ENCODE results near the gene ULBP1.
A peak's percentile ranks its signal among the peaks of the same experiment; 100 is the strongest.
"Not testable (repeated sequence)": the region's sequence is repeated elsewhere in the genome, so short reads cannot be mapped to it uniquely, and the experiment has no call there.

Gene ULBP1

DNA sequence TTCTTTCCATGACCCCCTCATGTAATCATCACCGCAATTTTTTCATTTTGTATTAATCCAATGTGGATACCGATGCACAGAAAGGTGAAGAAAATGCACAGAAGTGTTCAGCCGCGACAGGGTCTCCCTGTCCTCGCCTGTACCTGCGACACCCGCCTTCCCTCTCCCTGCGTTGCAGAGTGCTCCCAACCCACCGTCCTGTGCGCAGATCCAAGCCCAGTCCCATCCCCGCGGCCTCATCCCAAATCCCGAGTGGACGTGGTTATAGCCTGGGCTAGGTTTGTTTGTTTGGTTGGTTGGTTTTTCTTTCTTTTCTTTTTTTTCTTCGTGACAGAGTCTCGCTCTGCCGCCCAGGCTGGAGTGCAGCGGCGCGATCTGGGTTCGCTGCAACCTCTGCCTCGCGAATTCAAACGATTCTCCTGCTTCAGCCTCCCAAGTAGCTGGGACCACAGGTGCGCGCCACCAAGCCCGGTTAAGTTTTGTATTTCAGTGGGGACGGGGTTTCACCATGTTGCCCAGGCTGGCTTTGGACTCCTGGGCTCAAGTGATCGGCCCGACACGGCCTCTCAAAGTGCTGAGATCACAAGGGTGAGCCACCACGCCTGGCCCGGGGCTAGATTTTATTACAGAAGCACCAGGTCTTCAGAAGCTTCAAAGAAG is 40.3 kb upstream of the ULBP1 start:
- peaks cover 77% of the 10 kb centered on the region for H3K27me3 ChIP-seq (ENCODE audit: control insufficient read depth, insufficient read depth, low read length, poor library complexity, severe bottlenecking)

DNA sequence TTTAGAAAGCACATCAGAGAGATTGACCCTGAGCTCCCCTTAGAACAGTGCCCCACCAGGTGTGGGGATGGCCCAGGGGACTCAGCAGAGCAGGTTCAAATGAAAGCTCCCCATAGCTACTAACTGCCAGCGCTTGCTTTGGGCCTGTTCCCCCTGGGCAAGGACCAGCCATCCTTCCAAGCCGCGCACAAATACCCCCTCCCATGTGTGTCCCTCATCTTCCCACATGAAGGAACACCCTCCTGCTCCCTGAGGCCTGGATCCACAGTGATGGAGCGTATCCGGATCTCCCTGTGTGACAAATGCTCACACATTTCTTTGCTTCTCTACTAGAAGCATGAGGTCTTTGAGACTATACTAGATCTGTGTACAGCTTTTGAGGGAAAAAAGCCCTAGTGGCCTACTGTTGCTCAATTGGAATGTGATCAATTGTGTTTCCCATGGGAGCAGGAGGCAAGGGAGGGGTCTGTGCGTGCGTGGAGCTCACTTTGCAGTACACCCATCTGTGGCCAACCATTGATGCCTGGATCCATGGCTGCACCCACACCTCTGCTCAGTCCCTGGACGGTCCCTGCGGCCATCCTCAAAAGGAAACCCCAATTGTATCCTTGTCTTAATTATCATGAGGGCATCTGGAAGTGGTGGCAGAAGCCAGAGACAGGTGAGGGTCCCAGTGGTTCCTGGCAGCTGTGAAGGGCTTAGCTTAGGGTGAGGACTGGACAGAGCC is 39.4 kb upstream of the ULBP1 start:
- H3K4me3 ChIP-seq (ENCODE audit: insufficient read depth, low read depth, low read length): no peak overlapping the region
- no peaks in the 10 kb centered on the region for H3K9me3 ChIP-seq (ENCODE audit: control insufficient read depth, low read length)
- no peaks in the 10 kb centered on the region for H3K36me3 ChIP-seq (ENCODE audit: control insufficient read depth, insufficient read depth, low read length)
- WGBS, 2 experiments: 56 to 63% methylated on average over 9 of the region's 9 CpGs
- H3K27me3 ChIP-seq (ENCODE audit: control insufficient read depth, insufficient read depth, low read length, poor library complexity, severe bottlenecking): peaks cover 79% of the 10 kb centered on the region
- H3K4me1 ChIP-seq (ENCODE audit: control insufficient read depth, insufficient read depth, low read length): peaks cover 9% of the 10 kb centered on the region
- H3K27ac ChIP-seq (ENCODE audit: insufficient read depth, low read depth, low read length, poor library complexity, severe bottlenecking): no peak overlapping the region

More for the DNA sequence above, 40.3 kb upstream of the ULBP1 start:
- Histone ChIP-seq H3K9me3 (ENCODE audit: control insufficient read depth, low read length) (no peaks in the 10 kb centered on the region), H3K4me3 (ENCODE audit: insufficient read depth, low read depth, low read length) (peak overlapping the region; percentile 41), H3K36me3 (ENCODE audit: control insufficient read depth, insufficient read depth, low read length) (no peaks in the 10 kb centered on the region), H3K27ac (ENCODE audit: insufficient read depth, low read depth, low read length, poor library complexity, severe bottlenecking) (no peak overlapping the region), H3K4me1 (ENCODE audit: control insufficient read depth, insufficient read depth, low read length) (peaks cover 9% of the 10 kb centered on the region)
- 22 to 23% methylated on average over 33 of the region's 33 CpGs for WGBS, 2 experiments

DNA sequence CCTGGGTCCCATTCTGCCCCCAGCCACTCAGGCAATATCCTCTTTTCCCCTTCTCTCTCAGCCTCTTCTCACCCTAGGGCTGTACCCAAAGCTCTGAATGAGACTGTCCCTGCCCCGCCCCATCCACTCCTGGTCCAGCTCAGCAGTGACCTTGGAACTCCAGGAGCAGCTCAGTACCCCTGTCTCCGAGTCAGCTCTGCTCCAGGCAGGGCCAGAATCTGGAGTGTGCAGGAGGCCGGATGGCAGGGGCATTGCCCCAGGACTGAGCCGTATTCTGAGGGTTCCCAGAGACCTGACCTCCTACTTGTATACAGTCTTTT is 38.9 kb upstream of the ULBP1 start:
- WGBS, 2 experiments: 72 to 78% methylated on average over 4 of the region's 4 CpGs
- H3K4me3 ChIP-seq (ENCODE audit: insufficient read depth, low read depth, low read length): no peak overlapping the region

DNA sequence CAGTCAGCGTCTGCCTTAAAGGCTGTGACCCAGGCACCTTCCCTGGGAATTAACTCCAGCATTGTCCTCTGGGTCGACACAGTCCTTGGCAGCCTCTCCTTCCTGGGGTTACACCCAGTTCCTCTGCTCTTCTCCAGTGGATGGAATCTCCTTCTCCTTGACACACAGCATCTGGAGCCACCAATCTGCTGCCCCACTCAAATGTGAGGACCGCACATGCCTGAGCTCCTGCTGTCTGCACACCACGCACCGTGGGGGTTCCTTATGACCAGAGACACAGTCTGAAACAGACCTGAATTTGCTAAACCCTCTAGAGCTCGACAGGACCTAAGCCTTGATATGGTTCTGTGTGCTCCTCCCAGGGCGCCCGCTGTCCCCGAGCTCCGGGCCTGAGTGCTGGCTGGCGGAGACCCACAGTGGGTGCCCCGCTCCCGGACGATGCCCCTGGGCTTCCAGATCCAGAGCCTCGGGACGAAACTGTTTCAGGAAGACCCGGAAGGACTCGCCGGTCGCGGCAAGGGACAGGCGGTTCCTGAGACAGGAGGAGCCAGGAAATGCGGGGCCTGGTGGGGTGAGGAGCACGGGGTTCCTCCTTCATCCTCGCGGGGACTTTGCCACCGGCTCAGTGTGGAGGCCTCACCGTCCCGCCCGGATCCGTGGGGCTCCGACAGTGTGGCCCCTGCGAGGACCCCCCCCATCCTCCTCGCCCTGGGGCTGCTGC is 38.3 kb upstream of the ULBP1 start:
- H3K4me3 ChIP-seq (ENCODE audit: insufficient read depth, low read depth, low read length): peak overlapping the region; percentile 43
- 11 to 13% methylated on average over 34 of the region's 34 CpGs for WGBS, 2 experiments

More for the DNA sequence above, 38.9 kb upstream of the ULBP1 start:
- H3K36me3 ChIP-seq (ENCODE audit: control insufficient read depth, insufficient read depth, low read length): no peaks in the 10 kb centered on the region
- H3K27ac ChIP-seq (ENCODE audit: insufficient read depth, low read depth, low read length, poor library complexity, severe bottlenecking): no peak overlapping the region
- H3K27me3 ChIP-seq (ENCODE audit: control insufficient read depth, insufficient read depth, low read length, poor library complexity, severe bottlenecking): peaks cover 81% of the 10 kb centered on the region
- no peaks in the 10 kb centered on the region for H3K9me3 ChIP-seq (ENCODE audit: control insufficient read depth, low read length)
- peaks cover 9% of the 10 kb centered on the region for H3K4me1 ChIP-seq (ENCODE audit: control insufficient read depth, insufficient read depth, low read length)

DNA sequence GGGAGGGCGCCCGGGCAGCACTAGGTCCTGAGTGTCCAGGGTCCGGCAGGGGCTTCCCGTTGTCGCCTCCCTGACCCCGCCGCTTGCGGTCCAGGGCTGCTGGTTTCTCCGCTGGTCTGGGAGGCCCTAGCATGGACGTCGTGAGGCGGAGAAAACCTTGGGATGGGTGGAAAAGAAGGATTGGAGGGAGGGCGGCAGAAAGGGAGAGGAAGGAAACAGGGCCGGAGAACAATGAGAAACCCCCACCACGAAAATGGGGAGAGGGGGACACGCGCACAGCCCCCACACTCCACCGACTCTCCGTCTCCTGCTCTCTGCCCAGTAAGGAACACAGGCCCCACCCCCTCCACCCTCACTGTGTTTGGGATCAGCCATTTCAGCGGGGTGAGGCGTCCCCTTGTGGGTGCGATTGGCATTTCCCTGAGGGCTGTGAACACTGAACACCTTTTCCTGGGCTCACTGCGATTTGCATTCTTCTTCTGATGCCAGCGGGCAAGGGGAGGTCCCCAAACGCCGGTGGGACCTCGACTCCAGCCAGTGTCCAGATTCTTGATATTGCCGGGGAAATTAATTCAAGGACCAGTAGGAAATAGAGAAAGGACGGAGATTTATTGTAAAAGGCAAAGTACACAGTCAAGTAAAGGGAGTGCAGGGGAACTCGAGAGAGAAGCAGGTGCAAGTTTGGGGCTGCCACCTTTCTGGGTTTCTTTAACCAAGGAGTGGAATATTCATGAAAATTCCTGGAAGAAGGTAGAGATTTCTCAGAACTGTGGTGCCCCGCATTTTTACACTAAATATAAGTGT is 37.6 kb upstream of the ULBP1 start:
- Histone ChIP-seq H3K27me3 (ENCODE audit: control insufficient read depth, insufficient read depth, low read length, poor library complexity, severe bottlenecking) (peaks cover 81% of the 10 kb centered on the region), H3K9me3 (ENCODE audit: control insufficient read depth, low read length) (no peaks in the 10 kb centered on the region), H3K4me1 (ENCODE audit: control insufficient read depth, insufficient read depth, low read length) (peaks cover 9% of the 10 kb centered on the region), H3K4me3 (ENCODE audit: insufficient read depth, low read depth, low read length) (peak overlapping the region; percentile 43), H3K36me3 (ENCODE audit: control insufficient read depth, insufficient read depth, low read length) (no peaks in the 10 kb centered on the region), H3K27ac (ENCODE audit: insufficient read depth, low read depth, low read length, poor library complexity, severe bottlenecking) (no peak overlapping the region)
- WGBS, 2 experiments: 5 to 6% methylated on average over 31 of the region's 31 CpGs

More for the DNA sequence above, 38.3 kb upstream of the ULBP1 start:
- Histone ChIP-seq H3K36me3 (ENCODE audit: control insufficient read depth, insufficient read depth, low read length) (no peaks in the 10 kb centered on the region), H3K4me1 (ENCODE audit: control insufficient read depth, insufficient read depth, low read length) (peaks cover 9% of the 10 kb centered on the region), H3K9me3 (ENCODE audit: control insufficient read depth, low read length) (no peaks in the 10 kb centered on the region), H3K27ac (ENCODE audit: insufficient read depth, low read depth, low read length, poor library complexity, severe bottlenecking) (no peak overlapping the region), H3K27me3 (ENCODE audit: control insufficient read depth, insufficient read depth, low read length, poor library complexity, severe bottlenecking) (peaks cover 81% of the 10 kb centered on the region)

DNA sequence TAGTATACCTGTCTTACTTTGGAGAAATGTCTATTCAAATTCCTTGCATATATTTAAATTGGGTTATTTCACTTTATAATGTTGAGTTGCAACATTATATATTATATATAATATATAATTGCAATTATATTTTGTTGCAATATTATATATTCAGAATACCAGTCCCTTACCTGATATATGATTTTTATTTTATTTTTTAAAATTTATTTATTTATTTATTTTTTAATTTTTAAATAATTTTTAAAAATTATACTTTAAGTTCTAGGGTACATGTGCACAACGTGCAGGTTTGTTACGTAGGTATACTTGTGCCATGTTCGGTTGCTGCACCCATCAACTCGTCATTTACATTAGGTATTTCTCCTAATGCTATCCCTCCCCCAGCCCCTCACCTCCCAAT is 36.7 kb upstream of the ULBP1 start:
- not testable (repeated sequence) for H3K4me1 ChIP-seq (ENCODE audit: control insufficient read depth, insufficient read depth, low read length); H3K9me3 ChIP-seq (ENCODE audit: control insufficient read depth, low read length); H3K4me3 ChIP-seq (ENCODE audit: insufficient read depth, low read depth, low read length); H3K36me3 ChIP-seq (ENCODE audit: control insufficient read depth, insufficient read depth, low read length); H3K27ac ChIP-seq (ENCODE audit: insufficient read depth, low read depth, low read length, poor library complexity, severe bottlenecking)
- WGBS, 2 experiments: 83 to 84% methylated on average over 4 of the region's 4 CpGs
- H3K27me3 ChIP-seq (ENCODE audit: control insufficient read depth, insufficient read depth, low read length, poor library complexity, severe bottlenecking): peaks cover 81% of the 10 kb centered on the region

DNA sequence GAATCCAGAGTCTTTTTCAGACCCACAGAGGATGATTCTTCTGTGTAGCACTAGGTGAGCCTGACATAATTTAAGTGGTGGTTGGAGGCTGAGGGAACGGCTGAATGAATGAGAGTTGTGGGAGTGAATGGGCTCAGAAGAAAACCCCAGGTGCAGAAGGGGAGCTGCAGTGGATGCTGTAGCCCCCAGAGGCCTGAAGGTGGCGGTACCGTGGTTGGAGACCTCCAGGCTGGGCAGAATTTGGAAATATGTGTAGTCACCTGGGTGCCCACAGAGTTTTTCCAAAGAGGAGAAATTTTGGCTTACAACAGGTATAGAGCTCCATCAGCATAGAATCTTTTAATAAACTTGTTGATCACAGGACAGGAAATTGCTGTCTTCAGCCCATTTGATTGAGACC is 34.3 kb upstream of the ULBP1 start:
- Histone ChIP-seq H3K36me3 (ENCODE audit: control insufficient read depth, insufficient read depth, low read length) (no peaks in the 10 kb centered on the region), H3K27me3 (ENCODE audit: control insufficient read depth, insufficient read depth, low read length, poor library complexity, severe bottlenecking) (peaks cover 80% of the 10 kb centered on the region), H3K27ac (ENCODE audit: insufficient read depth, low read depth, low read length, poor library complexity, severe bottlenecking) (no peak overlapping the region), H3K4me1 (ENCODE audit: control insufficient read depth, insufficient read depth, low read length) (peaks cover 5% of the 10 kb centered on the region), H3K4me3 (ENCODE audit: insufficient read depth, low read depth, low read length) (no peak overlapping the region), H3K9me3 (ENCODE audit: control insufficient read depth, low read length) (no peaks in the 10 kb centered on the region)
- WGBS, 2 experiments: 10% methylated on average over 3 of the region's 3 CpGs

DNA sequence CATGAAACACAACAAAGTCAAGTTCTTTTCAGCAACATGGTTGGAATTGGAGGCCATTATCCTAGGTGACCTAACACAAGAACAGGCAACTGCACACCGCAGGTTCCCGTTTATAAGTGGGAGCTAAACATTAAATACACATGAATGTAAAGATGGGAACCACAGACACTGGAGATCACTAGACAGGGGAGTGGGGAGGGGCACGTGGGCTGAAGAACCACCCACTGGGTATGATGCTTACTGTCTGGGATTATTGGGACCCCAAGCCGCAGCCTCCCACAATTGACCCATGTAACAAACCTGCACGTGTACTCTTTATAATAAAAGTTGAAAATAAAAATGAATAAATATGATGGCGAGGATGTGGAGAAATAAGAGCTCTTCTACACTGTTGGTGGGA is 32.2 kb upstream of the ULBP1 start:
- Histone ChIP-seq H3K9me3 (ENCODE audit: control insufficient read depth, low read length) (no peaks in the 10 kb centered on the region), H3K4me3 (ENCODE audit: insufficient read depth, low read depth, low read length) (no peak overlapping the region), H3K36me3 (ENCODE audit: control insufficient read depth, insufficient read depth, low read length) (no peaks in the 10 kb centered on the region), H3K27ac (ENCODE audit: insufficient read depth, low read depth, low read length, poor library complexity, severe bottlenecking) (no peak overlapping the region), H3K27me3 (ENCODE audit: control insufficient read depth, insufficient read depth, low read length, poor library complexity, severe bottlenecking) (peaks cover 80% of the 10 kb centered on the region), H3K4me1 (ENCODE audit: control insufficient read depth, insufficient read depth, low read length) (no peaks in the 10 kb centered on the region)
- WGBS, 2 experiments: 65 to 78% methylated on average over 4 to 6 of the region's 6 CpGs

DNA sequence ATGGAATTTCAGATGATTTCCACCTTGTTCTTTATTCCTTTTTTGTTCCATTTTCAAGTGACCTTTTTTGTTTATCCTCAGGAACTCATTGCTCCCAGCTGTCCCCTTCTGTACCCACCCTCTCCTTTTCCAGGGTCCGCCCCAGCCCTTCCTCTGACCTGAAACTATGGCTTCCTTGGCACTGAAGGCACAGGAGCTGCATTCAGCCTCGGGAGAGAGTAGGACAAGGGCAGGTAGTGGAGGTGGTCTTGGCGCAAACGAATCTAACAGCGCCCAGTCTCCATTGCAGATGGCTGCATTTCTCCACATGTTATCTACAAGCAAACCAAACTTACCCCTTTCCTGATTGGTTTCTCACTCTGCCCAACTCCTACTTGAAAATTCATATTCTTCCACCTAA is 30.7 kb upstream of the ULBP1 start:
- Histone ChIP-seq H3K4me3 (ENCODE audit: insufficient read depth, low read depth, low read length) (no peak overlapping the region), H3K36me3 (ENCODE audit: control insufficient read depth, insufficient read depth, low read length) (no peaks in the 10 kb centered on the region), H3K4me1 (ENCODE audit: control insufficient read depth, insufficient read depth, low read length) (no peaks in the 10 kb centered on the region), H3K27me3 (ENCODE audit: control insufficient read depth, insufficient read depth, low read length, poor library complexity, severe bottlenecking) (peaks cover 92% of the 10 kb centered on the region), H3K27ac (ENCODE audit: insufficient read depth, low read depth, low read length, poor library complexity, severe bottlenecking) (no peak overlapping the region), H3K9me3 (ENCODE audit: control insufficient read depth, low read length) (no peaks in the 10 kb centered on the region)
- 56 to 61% methylated on average over 5 of the region's 5 CpGs for WGBS, 2 experiments

DNA sequence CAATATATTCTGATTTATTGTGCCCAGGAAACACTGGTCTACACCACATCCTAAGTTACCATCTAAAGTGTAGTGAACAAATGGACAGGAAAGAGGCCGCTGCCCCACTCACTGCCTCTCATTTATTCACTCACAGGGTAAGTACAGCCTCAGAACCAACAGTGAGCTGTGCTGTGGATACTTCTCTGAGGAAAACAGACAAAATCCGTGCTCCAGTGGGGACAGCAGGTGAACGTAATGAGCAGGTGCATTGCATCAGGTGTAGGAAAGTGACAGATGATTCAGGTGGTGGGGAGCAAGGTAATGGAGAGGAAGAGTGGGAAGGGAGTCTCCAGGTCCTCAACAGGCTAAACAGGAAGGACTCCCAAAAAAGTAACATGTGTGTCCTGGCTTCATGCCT is 30.3 kb upstream of the ULBP1 start:
- H3K27me3 ChIP-seq (ENCODE audit: control insufficient read depth, insufficient read depth, low read length, poor library complexity, severe bottlenecking): peaks cover 96% of the 10 kb centered on the region
- no peak overlapping the region for H3K4me3 ChIP-seq (ENCODE audit: insufficient read depth, low read depth, low read length)
- no peak overlapping the region for H3K27ac ChIP-seq (ENCODE audit: insufficient read depth, low read depth, low read length, poor library complexity, severe bottlenecking)
- H3K9me3 ChIP-seq (ENCODE audit: control insufficient read depth, low read length): no peaks in the 10 kb centered on the region
- H3K36me3 ChIP-seq (ENCODE audit: control insufficient read depth, insufficient read depth, low read length): no peaks in the 10 kb centered on the region
- H3K4me1 ChIP-seq (ENCODE audit: control insufficient read depth, insufficient read depth, low read length): no peaks in the 10 kb centered on the region
- WGBS, 2 experiments: 36 to 46% methylated on average over 3 of the region's 3 CpGs

All from ectodermal cell (in vitro differentiated cells).